GM23248 (cell line): ENCODE results near the gene HINFP. TPM values are rescaled to one million over a fixed set of nuclear protein-coding genes. Genes with fewer than 3 reads are reported as not detected.

Source experiments
- DNase-seq: peaks from one replicate; pipeline ENCODE4 v3.0.0-alpha.2; 2015
- H2AFZ ChIP-seq: fragments of 200-600 bp; sonication (generic); 2 replicates; pipeline ENCODE4 v1.6.1; 2016; ENCODE audit warnings: antibody characterized with exemption
- H3F3A ChIP-seq: fragments of 200-600 bp; sonication (generic); 2 replicates; pipeline ENCODE4 v1.6.1; 2016; ENCODE audit warnings: mild to moderate bottlenecking, antibody characterized with exemption, mixed run types; ENCODE audit not compliant: insufficient read depth
- H3K27ac ChIP-seq: fragments of 200-600 bp; sonication (generic); 2 replicates; pipeline ENCODE4 v1.5.1; 2016; ENCODE audit warnings: mild to moderate bottlenecking
- H3K27me3 ChIP-seq: fragments of 200-600 bp; sonication (generic); replicated peaks from 2 replicates; pipeline ENCODE4 v1.6.1; 2016; ENCODE audit warnings: mild to moderate bottlenecking; ENCODE audit not compliant: insufficient read depth
- H3K36me3 ChIP-seq: fragments of 200-600 bp; sonication (generic); 2 replicates; pipeline ENCODE4 v1.6.1; 2016; ENCODE audit warnings: low read depth, mild to moderate bottlenecking
- H3K4me1 ChIP-seq: fragments of 200-600 bp; sonication (generic); 2 replicates; pipeline ENCODE4 v1.6.1; 2016; ENCODE audit warnings: mild to moderate bottlenecking; ENCODE audit not compliant: insufficient read depth
- H3K4me2 ChIP-seq: fragments of 200-600 bp; sonication (generic); one replicate; pipeline ENCODE4 v1.6.1; 2016; ENCODE audit warnings: mild to moderate bottlenecking; ENCODE audit not compliant: unreplicated experiment
- H3K4me3 ChIP-seq: fragments of 200-600 bp; sonication (generic); 2 replicates; pipeline ENCODE4 v1.5.1; 2016; ENCODE audit warnings: mild to moderate bottlenecking
- H3K79me2 ChIP-seq: fragments of 200-600 bp; sonication (generic); 2 replicates; pipeline ENCODE4 v1.6.1; 2016; ENCODE audit warnings: mild to moderate bottlenecking; ENCODE audit not compliant: insufficient read depth
- H3K9ac ChIP-seq: fragments of 200-600 bp; sonication (generic); 2 replicates; pipeline ENCODE4 v1.6.1; 2016; ENCODE audit warnings: mild to moderate bottlenecking
- H3K9me2 ChIP-seq: fragments of 200-600 bp; sonication (generic); 2 replicates; pipeline ENCODE4 v1.6.1; 2016; ENCODE audit warnings: mixed run types, mild to moderate bottlenecking, moderate library complexity; ENCODE audit not compliant: insufficient read depth
- H3K9me3 ChIP-seq: fragments of 200-600 bp; sonication (generic); one replicate; pipeline ENCODE4 v1.6.1; 2017; ENCODE audit warnings: low read depth
- H4K20me1 ChIP-seq: fragments of 200-600 bp; sonication (generic); 2 replicates; pipeline ENCODE4 v1.6.0; 2016; ENCODE audit not compliant: insufficient read depth
- EZH2 ChIP-seq: fragments of 200-600 bp; sonication (generic); IDR thresholded peaks from 2 replicates; pipeline ENCODE4 v1.6.1; 2018; ENCODE audit warnings: antibody characterized with exemption, mild to moderate bottlenecking; ENCODE audit not compliant: insufficient read depth, poor library complexity, severe bottlenecking
- EZH2phosphoT487 ChIP-seq: fragments of 200-600 bp; sonication (generic); IDR thresholded peaks from 2 replicates; pipeline ENCODE4 v1.6.1; 2018; ENCODE audit warnings: antibody characterized with exemption, moderate library complexity, mild to moderate bottlenecking, low read depth; ENCODE audit not compliant: insufficient read depth
- WGBS, 2 experiments: methylation state at CpG; one replicate each; pipeline ENCODE4 v1.1.6; 2015 to 2017; ENCODE audit warnings: low lambda C conversion rate in 2 of 2, low coverage in 1 of 2; ENCODE audit errors: missing lambda C conversion rate in 2 of 2; 5-methylcytosine and 5-hydroxymethylcytosine counted together
- in situ Hi-C: fragments of 300-500 bp; cut with MboI; formaldehyde crosslinking; loops from 2 replicates; pipeline ENCODE4 v1.15.0; 2020
- polyA plus RNA-seq: library from polyadenylated mRNA; unstranded; fragments of >200 nt; fragmentation: Nextera tagmentation; extraction: Ambion mirVana; gene quantifications from 2 replicates; pipeline ENCODE4 v1.2.1, GENCODE V29; 2016
- total RNA-seq: library from RNA; depleted of rRNA; stranded (reverse); fragments of >200 nt; shearing (Covaris generic); gene quantifications from 2 replicates; pipeline ENCODE4 v1.2.3, GENCODE V29; 2014; rRNA removed

The HINFP gene
- total RNA-seq (24.9 and 31.8 TPM in 2 replicates), polyA plus RNA-seq (8.3 and 9.1 TPM in 2 replicates)

- Histone ChIP-seq H3K4me3 (peak within 1 kb of the TSS; percentile 96), H2AFZ (peak within 1 kb of the TSS; percentile 91), H3K79me2 (peaks cover 41% of the 10 kb centered on the region), H3K36me3 (0 out of 2 replicates have a peak, but pooled peaks cover 6% of the 10 kb centered on the region), H3F3A (peaks cover 11% of the 10 kb centered on the region), H3K9me2 (no peaks in the 10 kb centered on the region), H3K4me2 (peak within 1 kb of the TSS; percentile 99), H3K27ac (peak within 1 kb of the TSS; percentile 57), H3K9ac (peak within 1 kb of the TSS; percentile 84), H3K4me1 (peaks cover 7% of the 10 kb centered on the region), H3K9me3 (no peaks in the 10 kb centered on the region), H4K20me1 (no peaks in the 10 kb centered on the region), H3K27me3 (no peaks in the 10 kb centered on the region)
- in situ Hi-C loops = no loop called here
- peak; percentile 100 for DNase-seq
- 1 to 2% methylated on average over 43 to 54 of the region's 54 CpGs for WGBS, 2 experiments
- TF ChIP-seq EZH2 (no peak), EZH2phosphoT487 (no peak)
Measured at GRCh38 chr11:119121008-119121810, at the start of gene HINFP. Gene HINFP (plus strand): TSS chr11:119121580. CDS start chr11:119126945, 5,365 bp downstream.

GRCh38 chr11:119077839-119078238 lies 43.5 kb upstream of the HINFP start:
- Histone ChIP-seq H2AFZ (no peak overlapping the region), H3K27me3 (no peaks in the 10 kb centered on the region), H3K79me2 (no peaks in the 10 kb centered on the region), H3K9me3 (no peaks in the 10 kb centered on the region), H4K20me1 (no peaks in the 10 kb centered on the region), H3K4me1 (no peaks in the 10 kb centered on the region), H3K9me2 (no peaks in the 10 kb centered on the region), H3K36me3 (peaks cover 23% of the 10 kb centered on the region), H3K27ac (no peak overlapping the region), H3K4me3 (no peak overlapping the region), H3F3A (no peaks in the 10 kb centered on the region), H3K9ac (no peak overlapping the region), H3K4me2 (no peak overlapping the region)
- DNase-seq = no peak
- in situ Hi-C loops = no loop called here
- 91 to 95% methylated on average over 11 of the region's 11 CpGs for WGBS, 2 experiments
- TF ChIP-seq EZH2phosphoT487 (no peak), EZH2 (no peak)

DNA sequence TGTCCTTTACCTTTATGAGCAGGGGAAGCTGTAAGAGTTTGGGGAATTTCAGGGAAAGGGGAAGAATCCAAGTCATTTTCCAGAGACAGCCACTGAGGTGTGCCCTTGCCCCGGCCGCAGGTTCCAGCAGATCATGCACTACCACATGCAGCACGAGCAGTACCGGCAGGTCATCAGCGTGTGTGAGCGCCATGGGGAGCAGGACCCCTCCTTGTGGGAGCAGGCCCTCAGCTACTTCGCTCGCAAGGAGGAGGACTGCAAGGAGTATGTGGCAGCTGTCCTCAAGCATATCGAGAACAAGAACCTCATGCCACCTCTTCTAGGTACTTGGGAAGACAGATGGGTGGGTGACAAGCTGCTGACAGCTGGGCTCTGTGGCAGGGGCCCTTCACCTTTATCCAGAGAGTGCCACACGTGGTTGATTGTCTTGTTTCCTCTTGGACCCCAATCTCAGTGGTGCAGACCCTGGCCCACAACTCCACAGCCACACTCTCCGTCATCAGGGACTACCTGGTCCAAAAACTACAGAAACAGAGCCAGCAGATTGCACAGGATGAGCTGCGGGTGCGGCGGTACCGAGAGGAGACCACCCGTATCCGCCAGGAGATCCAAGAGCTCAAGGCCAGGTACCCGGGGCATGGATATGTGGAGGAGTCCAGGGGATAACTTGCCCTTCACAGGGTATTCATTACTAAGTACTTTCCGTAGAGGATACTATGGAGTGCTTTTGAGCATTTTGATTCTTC lies 42.5 kb upstream of the HINFP start:
- no peak for DNase-seq
- Histone ChIP-seq H2AFZ (no peak overlapping the region), H3K36me3 (peaks cover 13% of the 10 kb centered on the region), H3K9me2 (no peaks in the 10 kb centered on the region), H3K4me1 (no peaks in the 10 kb centered on the region), H4K20me1 (no peaks in the 10 kb centered on the region), H3K4me3 (no peak overlapping the region), H3K4me2 (no peak overlapping the region), H3K9me3 (no peaks in the 10 kb centered on the region), H3K79me2 (no peaks in the 10 kb centered on the region), H3K27me3 (no peaks in the 10 kb centered on the region), H3K27ac (no peak overlapping the region), H3F3A (no peaks in the 10 kb centered on the region), H3K9ac (no peak overlapping the region)
- WGBS, 2 experiments = 80 to 83% methylated on average over 19 of the region's 19 CpGs
- no peak for TF ChIP-seq EZH2
- no peak for TF ChIP-seq EZH2phosphoT487
- in situ Hi-C loops = no loop called here

GRCh38 chr11:119081682-119082260 lies 39.6 kb upstream of the HINFP start:
- Histone ChIP-seq H3K4me2 (no peak overlapping the region), H3K27ac (no peak overlapping the region), H3K9me3 (no peaks in the 10 kb centered on the region), H4K20me1 (no peaks in the 10 kb centered on the region), H3K4me3 (no peak overlapping the region), H3K27me3 (no peaks in the 10 kb centered on the region), H3F3A (peaks cover 13% of the 10 kb centered on the region; the same call in 1 of the 2 replicates), H3K9me2 (no peaks in the 10 kb centered on the region), H3K9ac (no peak overlapping the region), H3K36me3 (peaks cover 9% of the 10 kb centered on the region; the same call in 1 of the 2 replicates), H3K79me2 (peaks cover 14% of the 10 kb centered on the region), H2AFZ (no peak overlapping the region), H3K4me1 (peaks cover 10% of the 10 kb centered on the region)
- 57 to 72% methylated on average over 5 to 7 of the region's 7 CpGs for WGBS, 2 experiments
- in situ Hi-C loops = no loop called here
- TF ChIP-seq EZH2 = no peak
- peak; percentile 29 for DNase-seq
